GM18502 (cell line): ENCODE data around the gene UMAD1.

Experiments used
- ATAC-seq: cut with Tn5 transposase; IDR thresholded peaks from one replicate; pipeline ENCODE4 v1.9.1; 2021; ENCODE audit warnings: mild to moderate bottlenecking; ENCODE audit not compliant: unreplicated experiment, poor library complexity

The UMAD1 gene

GRCh38 chr7:7867846-7868571 is 227.5 kb downstream of the UMAD1 start:
- ATAC-seq, result peak; percentile 57

GRCh38 chr7:7868572-7868899 is 228.0 kb downstream of the UMAD1 start:
- peak; percentile 50 for ATAC-seq

- ATAC-seq, result no peak
Measured at GRCh38 chr7:7869036-7869435, 228.5 kb downstream of the UMAD1 start.

GRCh38 chr7:7869651-7870050 is 229.1 kb downstream of the UMAD1 start:
- ATAC-seq, result no peak

- ATAC-seq, result no peak
Measured at GRCh38 chr7:7870555-7870954, 230.0 kb downstream of the UMAD1 start.

- ATAC-seq, result no peak
Measured at GRCh38 chr7:7876419-7876818, 235.9 kb downstream of the UMAD1 start.

GRCh38 chr7:7881581-7881980 is 241.0 kb downstream of the UMAD1 start:
- no peak for ATAC-seq

GRCh38 chr7:7882888-7883287 is 242.3 kb downstream of the UMAD1 start:
- ATAC-seq, result no peak

GRCh38 chr7:7883394-7883793 is 242.8 kb downstream of the UMAD1 start:
- no peak for ATAC-seq

GRCh38 chr7:7884855-7885254 is 244.3 kb downstream of the UMAD1 start:
- no peak for ATAC-seq

- ATAC-seq, result no peak
Measured at GRCh38 chr7:7889791-7890568, 249.4 kb downstream of the UMAD1 start.

GRCh38 chr7:7895004-7895650 is 254.6 kb downstream of the UMAD1 start:
- no peak for ATAC-seq

- no peak for ATAC-seq
Measured at GRCh38 chr7:7895754-7896153, 255.2 kb downstream of the UMAD1 start.

GRCh38 chr7:7897509-7897908 is 257.0 kb downstream of the UMAD1 start:
- ATAC-seq, result no peak

GRCh38 chr7:7897949-7898515 is 257.5 kb downstream of the UMAD1 start:
- ATAC-seq, result no peak

GRCh38 chr7:7902845-7903244 is 262.3 kb downstream of the UMAD1 start:
- ATAC-seq, result no peak

- ATAC-seq, result no peak
Measured at GRCh38 chr7:7907306-7907705, 266.8 kb downstream of the UMAD1 start.

- no peak for ATAC-seq
Measured at GRCh38 chr7:7908622-7909145, 268.1 kb downstream of the UMAD1 start.

GRCh38 chr7:7909376-7909775 is 268.8 kb downstream of the UMAD1 start:
- no peak for ATAC-seq

- ATAC-seq, result no peak
Measured at GRCh38 chr7:7911369-7912123, 271.0 kb downstream of the UMAD1 start.
